ENCODE measurements around the gene RBBP4.
"Not testable (repeated sequence)": the region's sequence is repeated elsewhere in the genome, so short reads cannot be mapped to it uniquely, and the experiment has no call there.

Gene RBBP4

GRCh38 chr1:32652244-32652962 is 1.4 kb downstream of the RBBP4 start:
- DNase-seq (ENCODE audit: low spot score), result no peak
- in situ Hi-C loops (cut with MboI; ENCODE audit: low sequenced_read_pairs, unreplicated experiment), result no loop called here
- TF ChIP-seq, protein P1, sequence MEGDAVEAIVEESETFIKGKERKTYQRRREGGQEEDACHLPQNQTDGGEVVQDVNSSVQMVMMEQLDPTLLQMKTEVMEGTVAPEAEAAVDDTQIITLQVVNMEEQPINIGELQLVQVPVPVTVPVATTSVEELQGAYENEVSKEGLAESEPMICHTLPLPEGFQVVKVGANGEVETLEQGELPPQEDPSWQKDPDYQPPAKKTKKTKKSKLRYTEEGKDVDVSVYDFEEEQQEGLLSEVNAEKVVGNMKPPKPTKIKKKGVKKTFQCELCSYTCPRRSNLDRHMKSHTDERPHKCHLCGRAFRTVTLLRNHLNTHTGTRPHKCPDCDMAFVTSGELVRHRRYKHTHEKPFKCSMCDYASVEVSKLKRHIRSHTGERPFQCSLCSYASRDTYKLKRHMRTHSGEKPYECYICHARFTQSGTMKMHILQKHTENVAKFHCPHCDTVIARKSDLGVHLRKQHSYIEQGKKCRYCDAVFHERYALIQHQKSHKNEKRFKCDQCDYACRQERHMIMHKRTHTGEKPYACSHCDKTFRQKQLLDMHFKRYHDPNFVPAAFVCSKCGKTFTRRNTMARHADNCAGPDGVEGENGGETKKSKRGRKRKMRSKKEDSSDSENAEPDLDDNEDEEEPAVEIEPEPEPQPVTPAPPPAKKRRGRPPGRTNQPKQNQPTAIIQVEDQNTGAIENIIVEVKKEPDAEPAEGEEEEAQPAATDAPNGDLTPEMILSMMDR (IDR thresholded peaks at IDR 0.05; ENCODE audit: borderline replicate concordance, control extremely low read depth, extremely low read depth, insufficient read depth, missing control alignments), result no peak

DNA sequence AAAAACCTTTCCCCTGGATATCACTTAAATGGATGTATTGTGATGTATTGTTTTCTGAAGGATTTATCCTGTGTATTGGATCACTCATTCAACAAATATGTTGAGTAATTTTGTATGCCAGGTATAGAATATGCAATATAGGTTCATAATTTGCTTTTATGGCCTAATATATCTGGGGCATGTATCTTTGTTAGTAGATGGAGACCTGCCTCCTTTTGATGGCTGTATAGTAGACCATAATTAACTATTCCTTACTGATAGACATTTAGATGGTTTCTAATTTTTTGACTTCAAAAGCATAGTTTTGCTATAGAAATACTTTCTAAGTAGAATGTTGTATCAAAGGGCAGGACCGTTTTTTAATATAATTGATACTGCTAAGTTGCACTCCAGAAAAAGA is 8.6 kb downstream of the RBBP4 start:
- TF ChIP-seq, protein P1 (IDR thresholded peaks at IDR 0.05; ENCODE audit: borderline replicate concordance, control extremely low read depth, extremely low read depth, insufficient read depth, missing control alignments), result no peak
- DNase-seq (ENCODE audit: low spot score), result no peak
- in situ Hi-C loops (cut with MboI; ENCODE audit: low sequenced_read_pairs, unreplicated experiment), result no loop called here

DNA sequence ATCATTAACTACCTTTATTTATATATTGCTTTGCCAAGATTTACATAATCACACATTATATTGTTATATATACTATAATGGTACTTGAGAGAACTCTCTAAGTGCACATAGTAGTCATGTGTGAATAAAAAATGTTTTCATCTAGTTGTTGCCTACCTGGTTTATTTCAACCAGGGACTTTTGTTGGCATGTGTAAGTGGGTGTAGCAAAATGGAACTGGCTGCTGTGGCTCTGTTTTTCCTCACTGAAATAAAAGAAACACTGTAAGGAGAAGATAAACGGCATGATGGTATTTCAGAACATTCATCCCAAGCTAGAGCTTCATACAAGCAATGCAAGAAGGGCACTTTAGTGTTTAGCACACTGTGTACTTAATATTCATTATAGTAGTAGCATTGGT is 14.9 kb downstream of the RBBP4 start:
- in situ Hi-C loops (cut with MboI; ENCODE audit: low sequenced_read_pairs, unreplicated experiment), result no loop called here
- TF ChIP-seq, protein P1 (IDR thresholded peaks at IDR 0.05; ENCODE audit: borderline replicate concordance, control extremely low read depth, extremely low read depth, insufficient read depth, missing control alignments), result no peak
- no peak for DNase-seq (ENCODE audit: low spot score)

DNA sequence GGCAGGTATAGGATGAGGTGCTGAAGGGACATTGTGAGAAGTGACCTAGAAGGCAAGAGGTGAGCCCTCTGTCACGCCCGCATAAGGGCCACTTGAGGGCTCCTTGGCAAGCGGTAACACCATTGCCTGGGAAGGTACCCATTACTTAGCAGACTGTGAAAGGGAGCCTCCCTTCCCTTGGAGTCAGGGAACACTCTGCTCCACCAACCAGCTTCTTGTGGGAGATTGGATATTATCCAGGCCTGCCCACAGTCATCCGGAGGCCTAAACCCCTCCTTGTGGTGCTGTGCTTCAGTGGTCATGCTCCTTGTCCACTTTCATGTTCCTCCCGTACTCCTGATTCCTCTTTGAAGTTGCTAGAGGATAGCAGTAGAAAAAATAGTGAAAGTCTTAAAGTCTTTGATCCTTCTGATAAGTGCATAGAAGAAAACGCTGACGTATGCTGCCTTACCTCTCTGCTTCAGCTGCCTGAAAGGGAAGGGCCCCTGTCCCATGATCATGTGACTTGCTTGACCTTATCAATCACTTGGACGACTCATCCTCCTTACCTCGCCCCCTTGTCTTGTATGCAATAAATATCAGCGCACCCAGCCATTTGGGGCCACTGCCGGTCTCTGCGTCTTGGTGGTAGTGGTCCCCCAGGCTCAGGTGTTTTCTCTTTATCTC is 16.0 kb downstream of the RBBP4 start:
- no peak for DNase-seq (ENCODE audit: low spot score)
- TF ChIP-seq, protein P1 (IDR thresholded peaks at IDR 0.05; ENCODE audit: borderline replicate concordance, control extremely low read depth, extremely low read depth, insufficient read depth, missing control alignments), result no peak
- in situ Hi-C loops (cut with MboI; ENCODE audit: low sequenced_read_pairs, unreplicated experiment), result no loop called here

GRCh38 chr1:32668716-32669115 is 17.7 kb downstream of the RBBP4 start:
- DNase-seq (ENCODE audit: low spot score); in situ Hi-C loops (cut with MboI; ENCODE audit: low sequenced_read_pairs, unreplicated experiment): not testable (repeated sequence)

GRCh38 chr1:32676945-32677344 is 25.9 kb downstream of the RBBP4 start:
- TF ChIP-seq, protein P1 (IDR thresholded peaks at IDR 0.05; ENCODE audit: borderline replicate concordance, control extremely low read depth, extremely low read depth, insufficient read depth, missing control alignments), result no peak
- DNase-seq (ENCODE audit: low spot score), result no peak
- in situ Hi-C loops (cut with MboI; ENCODE audit: low sequenced_read_pairs, unreplicated experiment), result no loop called here

DNA sequence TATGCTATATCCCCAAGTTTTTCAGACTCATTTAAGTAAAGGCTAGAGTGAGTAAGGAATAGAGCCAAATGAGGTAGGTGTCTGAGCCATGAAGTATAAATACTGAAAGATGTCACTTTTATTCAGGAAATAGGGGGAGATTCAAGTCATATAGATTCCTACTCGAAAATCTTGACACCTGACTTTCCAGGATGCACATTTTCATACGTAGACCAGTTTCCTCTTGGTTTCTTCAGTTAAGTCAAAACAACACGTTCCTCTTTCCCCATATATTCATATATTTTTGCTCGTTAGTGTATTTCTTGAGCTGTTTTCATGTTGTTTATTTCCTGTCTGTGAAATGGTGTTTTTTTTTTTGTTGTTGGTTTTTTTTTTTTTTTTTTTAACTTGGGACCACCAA is 29.0 kb downstream of the RBBP4 start:
- DNase-seq (ENCODE audit: low spot score); in situ Hi-C loops (cut with MboI; ENCODE audit: low sequenced_read_pairs, unreplicated experiment): not testable (repeated sequence)
